Osteoblast (primary cell): ENCODE measurements around the gene TBC1D32. TPM values are rescaled to one million over a fixed set of nuclear protein-coding genes. Genes with fewer than 3 reads are reported as not detected.
A peak's percentile ranks its signal among the peaks of the same experiment; 100 is the strongest.

Experiments used
- DNase-seq: peaks from one replicate; pipeline ENCODE4 v3.0.0; 2011; ENCODE audit warnings: low spot score, mixed read lengths; ENCODE audit not compliant: insufficient read length; ENCODE audit errors: missing footprints
- H2AFZ ChIP-seq: 2 replicates; pipeline ENCODE4 v1.6.0; 2011; ENCODE audit warnings: mild to moderate bottlenecking, low read length
- H3K27ac ChIP-seq: 2 replicates; pipeline ENCODE4 v1.5.1; 2011; ENCODE audit warnings: mild to moderate bottlenecking, low read depth, low read length, moderate library complexity
- H3K27me3 ChIP-seq: 2 replicates; pipeline ENCODE4 v1.6.0; 2012; ENCODE audit warnings: mild to moderate bottlenecking, control low read depth, inconsistent platforms, low read length, moderate library complexity; ENCODE audit not compliant: insufficient read depth
- H3K36me3 ChIP-seq: 2 replicates; pipeline ENCODE4 v1.5.1; 2011; ENCODE audit warnings: mild to moderate bottlenecking, low read length, control low read depth, moderate library complexity; ENCODE audit not compliant: insufficient read depth
- H3K4me1 ChIP-seq: 2 replicates; pipeline ENCODE4 v1.5.1; 2011; ENCODE audit warnings: mild to moderate bottlenecking, low read length, control low read depth, moderate library complexity; ENCODE audit not compliant: insufficient read depth
- H3K4me2 ChIP-seq: 2 replicates; pipeline ENCODE4 v1.6.0; 2011; ENCODE audit warnings: mild to moderate bottlenecking, low read length; ENCODE audit not compliant: insufficient read depth
- H3K4me3 ChIP-seq: fragments of 200-600 bp; sonication (generic); 3 replicates; pipeline ENCODE4 v1.5.1; 2012; ENCODE audit warnings: mild to moderate bottlenecking, low read length, inconsistent platforms; ENCODE audit not compliant: insufficient read depth
- H3K79me2 ChIP-seq: 2 replicates; pipeline ENCODE4 v1.6.0; 2012; ENCODE audit warnings: mild to moderate bottlenecking, low read length, control low read depth, inconsistent platforms; ENCODE audit not compliant: insufficient read depth
- H3K9me3 ChIP-seq: 2 replicates; pipeline ENCODE4 v1.5.1; 2011; ENCODE audit warnings: low read depth, low read length, control low read depth
- H4K20me1 ChIP-seq: 2 replicates; pipeline ENCODE4 v1.6.0; 2012; ENCODE audit warnings: mild to moderate bottlenecking, low read length, control low read depth; ENCODE audit not compliant: insufficient read depth
- CTCF ChIP-seq: IDR thresholded peaks from 2 replicates; pipeline ENCODE4 v1.5.1; 2011; ENCODE audit warnings: mild to moderate bottlenecking, low read depth, low read length, moderate library complexity; ENCODE audit errors: extremely low read depth
- total RNA-seq: library from RNA; depleted of rRNA; stranded (reverse); fragments of >200 nt; gene quantifications from 2 replicates; pipeline ENCODE4 v1.2.3, GENCODE V29; 2012

Gene TBC1D32
- total RNA-seq, 1 donor: 17.4 TPM

- Histone ChIP-seq H3K27me3 (no peaks in the 10 kb centered on the region), H2AFZ (peak overlapping the region; percentile 66), H3K27ac (no peak overlapping the region), H3K36me3 (no peaks in the 10 kb centered on the region), H3K4me2 (peak overlapping the region; percentile 46), H3K79me2 (no peaks in the 10 kb centered on the region), H4K20me1 (no peaks in the 10 kb centered on the region), H3K4me1 (no peaks in the 10 kb centered on the region), H3K9me3 (no peaks in the 10 kb centered on the region), H3K4me3 (no peak overlapping the region)
- no peak for DNase-seq
- TF ChIP-seq CTCF: no peak
Measured at GRCh38 chr6:121260651-121261102, 73.6 kb downstream of the TBC1D32 start.

- no peaks in the 10 kb centered on the region for H3K4me1 ChIP-seq
- no peak for DNase-seq
- H4K20me1 ChIP-seq: no peaks in the 10 kb centered on the region
- H3K27me3 ChIP-seq: no peaks in the 10 kb centered on the region
- no peaks in the 10 kb centered on the region for H3K79me2 ChIP-seq
- H3K4me3 ChIP-seq: no peak overlapping the region
- no peak overlapping the region for H3K27ac ChIP-seq
- H3K9me3 ChIP-seq: no peaks in the 10 kb centered on the region
- no peaks in the 10 kb centered on the region for H3K36me3 ChIP-seq
- no peak for TF ChIP-seq CTCF
- H2AFZ ChIP-seq: no peak overlapping the region
- no peak overlapping the region for H3K4me2 ChIP-seq
Measured at GRCh38 chr6:121247386-121247785, 86.9 kb downstream of the TBC1D32 start.

GRCh38 chr6:121242386-121242785, 91.9 kb downstream of the TBC1D32 start:
- Histone ChIP-seq H3K27ac (no peak overlapping the region), H2AFZ (no peak overlapping the region), H3K27me3 (no peaks in the 10 kb centered on the region), H3K4me1 (no peaks in the 10 kb centered on the region), H4K20me1 (no peaks in the 10 kb centered on the region), H3K9me3 (no peaks in the 10 kb centered on the region), H3K36me3 (no peaks in the 10 kb centered on the region), H3K4me2 (no peak overlapping the region), H3K79me2 (no peaks in the 10 kb centered on the region), H3K4me3 (no peak overlapping the region)
- no peak for TF ChIP-seq CTCF
- peak; percentile 5 for DNase-seq

- no peak overlapping the region for H3K27ac ChIP-seq
- H3K27me3 ChIP-seq: no peaks in the 10 kb centered on the region
- no peaks in the 10 kb centered on the region for H3K4me1 ChIP-seq
- H3K4me3 ChIP-seq: no peak overlapping the region
- H4K20me1 ChIP-seq: no peaks in the 10 kb centered on the region
- DNase-seq: no peak
- H3K4me2 ChIP-seq: no peak overlapping the region
- no peaks in the 10 kb centered on the region for H3K9me3 ChIP-seq
- H2AFZ ChIP-seq: no peak overlapping the region
- H3K79me2 ChIP-seq: no peaks in the 10 kb centered on the region
- H3K36me3 ChIP-seq: no peaks in the 10 kb centered on the region
- no peak for TF ChIP-seq CTCF
Measured at GRCh38 chr6:121237859-121238258, 96.4 kb downstream of the TBC1D32 start.
